Measurements from ENCODE around the gene MAP2K4.

GRCh38 chr17:12034538-12034937 is 13.9 kb downstream of the MAP2K4 start:
- TF ChIP-seq CTCF (conservative IDR thresholded peaks at IDR 0.05 in 1 of 2, IDR thresholded peaks at IDR 0.05 in 1 of 2; ENCODE audit: low read depth in 1 of 2, low read length in 2 of 2) (no peak), EZH2 (IDR thresholded peaks at IDR 0.05; ENCODE audit: low read length, missing control alignments) (no peak)

All from fibroblast of lung (primary cell).